ENCODE measurements around the gene RAB26. TPM values are rescaled to one million over a fixed set of nuclear protein-coding genes. Genes with fewer than 3 reads are reported as not detected.

Gene RAB26
- total RNA-seq, 1 donor from 2014 or later = not detected

- intact Hi-C loops (cut with DNase I) = no loop called here
- H3K27me3 ChIP-seq = no peaks in the 10 kb centered on the region
- DNase-seq (ENCODE audit: low spot score in 2 of 2) = no peak
- H3K4me1 ChIP-seq = peaks cover 0 to 19% of the 10 kb centered on the region in 2 donors
- H3K9me3 ChIP-seq = no peaks in the 10 kb centered on the region
- TF ChIP-seq CTCF (IDR thresholded peaks at IDR 0.05) = no peak
- no peak overlapping the region for H3K4me3 ChIP-seq
- peaks cover 15 to 19% of the 10 kb centered on the region in 2 donors for H3K36me3 ChIP-seq
- H3K27ac ChIP-seq = no peak overlapping the region
These were observed 14.3 kb downstream of the RAB26 start for GRCh38 chr16:2162676-2163118.

- Histone ChIP-seq H3K4me1 (peaks cover 0 to 19% of the 10 kb centered on the region in 2 donors), H3K36me3 (peaks cover 20 to 25% of the 10 kb centered on the region in 2 donors), H3K9me3 (no peaks in the 10 kb centered on the region), H3K27me3 (no peaks in the 10 kb centered on the region), H3K27ac (no peak overlapping the region), H3K4me3 (no peak overlapping the region)
- intact Hi-C loops (cut with DNase I) = no loop called here
- DNase-seq (ENCODE audit: low spot score in 2 of 2) = no peak
- no peak for TF ChIP-seq CTCF (IDR thresholded peaks at IDR 0.05)
These were observed 14.9 kb downstream of the RAB26 start for GRCh38 chr16:2163211-2163881.

- H3K27me3 ChIP-seq = no peaks in the 10 kb centered on the region
- DNase-seq (ENCODE audit: low spot score in 2 of 2) = no peak
- peaks cover 26 to 39% of the 10 kb centered on the region in 2 donors for H3K36me3 ChIP-seq
- intact Hi-C loops (cut with DNase I) = no loop called here
- no peak overlapping the region for H3K4me3 ChIP-seq
- no peak for TF ChIP-seq CTCF (IDR thresholded peaks at IDR 0.05)
- H3K27ac ChIP-seq = no peak overlapping the region
- H3K9me3 ChIP-seq = no peaks in the 10 kb centered on the region
- no peaks in the 10 kb centered on the region for H3K4me1 ChIP-seq
These were observed 17.4 kb downstream of the RAB26 start for GRCh38 chr16:2165861-2166260.

DNA sequence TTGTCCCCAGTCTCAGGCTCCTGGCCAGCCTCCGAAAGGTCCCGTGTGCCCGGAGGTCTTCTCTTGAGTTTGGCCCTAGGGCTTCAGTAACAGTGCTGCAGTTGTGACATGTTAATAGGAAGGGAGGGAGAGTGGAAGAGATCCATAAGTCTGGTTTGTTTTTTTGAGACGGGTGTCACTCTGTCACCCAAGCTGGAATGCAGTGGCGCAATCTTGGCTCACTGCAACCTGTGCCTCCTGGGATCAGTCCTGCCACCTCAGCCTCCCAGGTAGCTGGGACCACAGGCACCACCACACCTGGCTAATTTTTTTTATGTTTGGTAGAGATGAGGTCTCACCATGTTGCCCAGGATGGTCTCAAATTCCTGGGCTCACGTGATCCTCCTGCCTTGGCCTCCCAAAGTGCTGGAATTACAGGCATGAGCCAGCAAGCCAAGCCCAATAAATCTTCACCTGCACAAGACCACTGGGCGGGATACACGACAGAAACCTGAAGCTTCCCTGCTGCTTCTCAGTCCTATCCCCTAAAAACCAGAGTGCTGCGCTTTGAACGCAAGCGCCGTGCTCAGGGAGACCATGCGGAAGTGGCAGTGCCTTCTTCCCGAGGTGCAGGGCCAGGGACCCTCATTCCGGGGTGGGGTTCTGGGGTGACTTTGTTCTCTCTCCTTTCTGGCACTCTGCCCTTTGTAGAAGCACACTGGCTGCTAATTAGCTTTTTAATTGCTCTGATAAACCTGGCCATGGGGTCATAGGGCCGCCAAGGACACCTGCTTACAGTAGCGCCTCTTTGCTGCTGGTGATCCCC, 18.0 kb downstream of the RAB26 start:
- intact Hi-C loops (cut with DNase I) = no loop called here
- no peaks in the 10 kb centered on the region for H3K27me3 ChIP-seq
- no peaks in the 10 kb centered on the region for H3K4me1 ChIP-seq
- H3K27ac ChIP-seq = no peak overlapping the region
- no peak for DNase-seq (ENCODE audit: low spot score in 2 of 2)
- peaks cover 26 to 44% of the 10 kb centered on the region in 2 donors for H3K36me3 ChIP-seq
- no peak overlapping the region for H3K4me3 ChIP-seq
- no peak for TF ChIP-seq CTCF (IDR thresholded peaks at IDR 0.05)
- no peaks in the 10 kb centered on the region for H3K9me3 ChIP-seq

- no peak overlapping the region for H3K4me3 ChIP-seq
- no peak overlapping the region for H3K27ac ChIP-seq
- no peak for TF ChIP-seq CTCF (IDR thresholded peaks at IDR 0.05)
- no peaks in the 10 kb centered on the region for H3K4me1 ChIP-seq
- H3K36me3 ChIP-seq = peaks cover 29 to 51% of the 10 kb centered on the region in 2 donors
- no peak for DNase-seq (ENCODE audit: low spot score in 2 of 2)
- no peaks in the 10 kb centered on the region for H3K27me3 ChIP-seq
- intact Hi-C loops (cut with DNase I) = no loop called here
- H3K9me3 ChIP-seq = no peaks in the 10 kb centered on the region
These were observed 18.7 kb downstream of the RAB26 start for GRCh38 chr16:2167068-2167638.
